H9 (cell line): Measurements from ENCODE around the gene GALE. TPM values are rescaled to one million over a fixed set of nuclear protein-coding genes. Genes with fewer than 3 reads are reported as not detected.

ENCODE experiments used
- DNase-seq: peaks from one replicate; pipeline ENCODE4 v3.0.0-alpha.2; 2017
- H2AFZ ChIP-seq: one replicate; pipeline ENCODE4 v1.6.1; 2013; ENCODE audit warnings: mild to moderate bottlenecking, low read length, control low read depth, moderate library complexity
- H2AK5ac ChIP-seq: 2 replicates; pipeline ENCODE4 v1.6.1; 2013; ENCODE audit warnings: low read length, control low read depth, mixed read lengths; ENCODE audit not compliant: insufficient read length
- H2BK120ac ChIP-seq: one replicate; pipeline ENCODE4 v1.6.1; 2013; ENCODE audit warnings: low read depth, mild to moderate bottlenecking, low read length, control low read depth, inconsistent platforms; ENCODE audit not compliant: poor library complexity, severe bottlenecking
- H2BK12ac ChIP-seq: 2 replicates; pipeline ENCODE4 v1.6.1; 2013; ENCODE audit warnings: low read length, control low read depth, mixed read lengths, low read depth; ENCODE audit not compliant: insufficient read length
- H2BK15ac ChIP-seq: 2 replicates; pipeline ENCODE4 v1.6.1; 2013; ENCODE audit warnings: low read depth, low read length, control low read depth
- H2BK20ac ChIP-seq: one replicate; pipeline ENCODE4 v1.6.1; 2013; ENCODE audit warnings: low read depth, mild to moderate bottlenecking, low read length, control low read depth, inconsistent platforms; ENCODE audit not compliant: poor library complexity, severe bottlenecking
- H2BK5ac ChIP-seq: 2 replicates; pipeline ENCODE4 v1.6.1; 2013; ENCODE audit warnings: low read length, control low read depth, mixed read lengths; ENCODE audit not compliant: insufficient read length
- H3K14ac ChIP-seq: 2 replicates; pipeline ENCODE4 v1.6.1; 2013; ENCODE audit warnings: low read length, control low read depth; ENCODE audit not compliant: insufficient read depth
- H3K18ac ChIP-seq: 2 replicates; pipeline ENCODE4 v1.6.1; 2013; ENCODE audit warnings: low read depth, mild to moderate bottlenecking, mixed read lengths, low read length, control low read depth; ENCODE audit not compliant: insufficient read length
- H3K23ac ChIP-seq: 2 replicates; pipeline ENCODE4 v1.6.1; 2013; ENCODE audit warnings: low read length, control low read depth, mixed read lengths, low read depth; ENCODE audit not compliant: insufficient read length
- H3K23me2 ChIP-seq: 2 replicates; pipeline ENCODE4 v1.6.1; 2013; ENCODE audit warnings: low read depth, mild to moderate bottlenecking, mixed read lengths, low read length, control low read depth; ENCODE audit not compliant: insufficient read length, poor library complexity, severe bottlenecking
- H3K27ac ChIP-seq: 2 replicates; pipeline ENCODE4 v1.5.1; 2013; ENCODE audit warnings: low read length, control low read depth, mixed read lengths, low read depth; ENCODE audit not compliant: insufficient read length
- H3K27me3 ChIP-seq: 2 replicates; pipeline ENCODE4 v1.6.1; 2013; ENCODE audit warnings: low read length, control low read depth, inconsistent platforms; ENCODE audit not compliant: insufficient read depth
- H3K4ac ChIP-seq: 2 replicates; pipeline ENCODE4 v1.6.1; 2013; ENCODE audit warnings: low read depth, mild to moderate bottlenecking, control low read depth, inconsistent platforms, low read length, moderate library complexity
- H3K4me1 ChIP-seq: 2 replicates; pipeline ENCODE4 v1.6.1; 2013; ENCODE audit warnings: low read length, control low read depth, inconsistent platforms; ENCODE audit not compliant: insufficient read depth
- H3K4me2 ChIP-seq: 2 replicates; pipeline ENCODE4 v1.6.1; 2013; ENCODE audit warnings: low read length, control low read depth, mixed read lengths; ENCODE audit not compliant: insufficient read length, insufficient read depth
- H3K56ac ChIP-seq: 2 replicates; pipeline ENCODE4 v1.6.1; 2013; ENCODE audit warnings: low read depth, mild to moderate bottlenecking, mixed read lengths, low read length, control low read depth; ENCODE audit not compliant: insufficient read length
- H3K79me1 ChIP-seq: 2 replicates; pipeline ENCODE4 v1.6.1; 2013; ENCODE audit warnings: low read depth, mild to moderate bottlenecking, moderate library complexity, low read length, control low read depth, inconsistent platforms; ENCODE audit not compliant: insufficient read depth, poor library complexity, severe bottlenecking
- H3K79me2 ChIP-seq: 2 replicates; pipeline ENCODE4 v1.6.1; 2013; ENCODE audit warnings: low read length, control low read depth, inconsistent platforms; ENCODE audit not compliant: insufficient read depth
- H3K9ac ChIP-seq: 2 replicates; pipeline ENCODE4 v1.6.1; 2013; ENCODE audit warnings: low read length, control low read depth, mixed read lengths; ENCODE audit not compliant: insufficient read length; ENCODE audit errors: extremely low read depth
- H3K9me3 ChIP-seq: one replicate; pipeline ENCODE4 v1.6.1; 2013; ENCODE audit warnings: low read depth, low read length, inconsistent platforms; ENCODE audit not compliant: control insufficient read depth
- H3T11ph ChIP-seq: one replicate; pipeline ENCODE4 v1.6.1; 2013; ENCODE audit warnings: mild to moderate bottlenecking, low read length, control low read depth, inconsistent platforms
- H4K20me1 ChIP-seq: one replicate; pipeline ENCODE4 v1.6.1; 2013; ENCODE audit not compliant: control insufficient read depth, insufficient read length, insufficient read depth
- H4K5ac ChIP-seq: 2 replicates; pipeline ENCODE4 v1.6.1; 2013; ENCODE audit warnings: low read depth, mild to moderate bottlenecking, mixed read lengths, low read length, control low read depth; ENCODE audit not compliant: insufficient read length
- H4K8ac ChIP-seq: replicated peaks from 2 replicates; pipeline ENCODE4 v1.6.1; 2013; ENCODE audit warnings: low read length, control low read depth, mixed read lengths, low read depth; ENCODE audit not compliant: insufficient read length
- H4K91ac ChIP-seq: 2 replicates; pipeline ENCODE4 v1.6.1; 2013; ENCODE audit warnings: low read depth, mild to moderate bottlenecking, moderate library complexity, mixed read lengths, low read length, control low read depth; ENCODE audit not compliant: insufficient read length
- H3K27ac Mint-ChIP-seq, 3 experiments: 2 replicates in 2 of 3; 3 replicates in 1 of 3; pipeline ENCODE4 v1.8.0; 2020 to 2021; ENCODE audit warnings: mixed read lengths in 3 of 3, mild to moderate bottlenecking in 1 of 3, moderate library complexity in 1 of 3
- H3K27me3 Mint-ChIP-seq: 2 replicates; pipeline ENCODE4 v1.8.0; 2021; ENCODE audit warnings: low read depth, mild to moderate bottlenecking, moderate library complexity, mixed read lengths
- H3K36me3 Mint-ChIP-seq, 3 experiments: 2 replicates in 2 of 3; 3 replicates in 1 of 3; pipeline ENCODE4 v1.8.0; 2020 to 2021; ENCODE audit warnings: low read depth in 3 of 3, mixed read lengths in 3 of 3; ENCODE audit not compliant: insufficient read depth in 1 of 3
- H3K4me1 Mint-ChIP-seq, 2 experiments: 2 replicates each; pipeline ENCODE4 v1.8.0; 2020; ENCODE audit warnings: mixed read lengths in 2 of 2
- H3K4me3 Mint-ChIP-seq, 2 experiments: 2 replicates in 1 of 2; 3 replicates in 1 of 2; pipeline ENCODE4 v1.8.0; 2020 to 2021; ENCODE audit warnings: mild to moderate bottlenecking in 2 of 2, mixed read lengths in 2 of 2, moderate library complexity in 1 of 2
- H3K9me3 Mint-ChIP-seq, 2 experiments: 2 replicates in 1 of 2; 3 replicates in 1 of 2; pipeline ENCODE4 v1.8.0; 2020; ENCODE audit warnings: mild to moderate bottlenecking in 2 of 2, mixed read lengths in 2 of 2, moderate library complexity in 1 of 2
- CTCF ChIP-seq: fragments of 200-600 bp; sonication (generic); conservative IDR thresholded peaks from 3 replicates; pipeline ENCODE4 v1.8.0; 2021; ENCODE audit warnings: antibody characterized with exemption, mild to moderate bottlenecking
- WGBS: extraction: QIAGEN DNeasy Blood & Tissue Kit; methylation state at CpG from one replicate; pipeline ENCODE4 v1.1.7; 2013; ENCODE audit warnings: missing lambda C conversion rate, low lambda C conversion rate, mixed read lengths; ENCODE audit not compliant: insufficient read length; ENCODE audit errors: extremely low coverage; 5-methylcytosine and 5-hydroxymethylcytosine counted together
- total RNA-seq: library from RNA; stranded (reverse); gene quantifications from 2 replicates; pipeline ENCODE4 v1.2.1, GENCODE V29; 2021

The GALE gene
- total RNA-seq, 1 experiment from 2014 or later: 36.0 TPM

- H3K27ac Mint-ChIP-seq: no peak overlapping the region
- H2AK5ac ChIP-seq: no peak overlapping the region
- H3K4me2 ChIP-seq: peak overlapping the region; percentile 85
- H3K23me2 ChIP-seq: peaks cover 11% of the 10 kb centered on the region
- no peaks in the 10 kb centered on the region for H3K27me3 ChIP-seq
- no peak overlapping the region for H3K23ac ChIP-seq
- no peak overlapping the region for H3K56ac ChIP-seq
- H3K14ac ChIP-seq: no peak overlapping the region
- H2BK12ac ChIP-seq: no peak overlapping the region
- no peak overlapping the region for H3K4ac ChIP-seq
- no CpG with 5 or more reads among the region's 19 CpGs for WGBS
- no peak overlapping the region for H3K9ac ChIP-seq
- H4K91ac ChIP-seq: no peak overlapping the region
- no peak overlapping the region for H4K5ac ChIP-seq
- H2BK120ac ChIP-seq: no peak overlapping the region
- H3K4me1 Mint-ChIP-seq: peaks cover 9 to 11% of the 10 kb centered on the region in 2 experiments
- no peak overlapping the region for H2BK20ac ChIP-seq
- H3K27me3 Mint-ChIP-seq: peaks cover 8% of the 10 kb centered on the region
- no peak overlapping the region for H3T11ph ChIP-seq
- H4K8ac ChIP-seq: no peak overlapping the region
- DNase-seq: no peak
- H3K18ac ChIP-seq: no peak overlapping the region
- H3K4me3 Mint-ChIP-seq: peak overlapping the region; percentile 90 to 91
- H3K79me1 ChIP-seq: no peaks in the 10 kb centered on the region
- no peaks in the 10 kb centered on the region for H3K79me2 ChIP-seq
- no peak overlapping the region for H2BK5ac ChIP-seq
- no peaks in the 10 kb centered on the region; the same call in 1 of the 2 replicates for H3K4me1 ChIP-seq
- H4K20me1 ChIP-seq: no peaks in the 10 kb centered on the region
- H3K9me3 ChIP-seq: no peaks in the 10 kb centered on the region
- no peak overlapping the region for H3K27ac ChIP-seq
- peaks cover 2 to 26% (median 16%) of the 10 kb centered on the region in 3 experiments; a peak in 5 of 7 replicates for H3K36me3 Mint-ChIP-seq
- no peak overlapping the region for H2AFZ ChIP-seq
- no peak overlapping the region for H2BK15ac ChIP-seq
- no peaks in the 10 kb centered on the region for H3K9me3 Mint-ChIP-seq
- TF ChIP-seq CTCF: no peak
Observed at GRCh38 chr1:23801338-23801748, 789 bp upstream of the GALE start.
